ENCODE data around the gene MCM9.

DNA sequence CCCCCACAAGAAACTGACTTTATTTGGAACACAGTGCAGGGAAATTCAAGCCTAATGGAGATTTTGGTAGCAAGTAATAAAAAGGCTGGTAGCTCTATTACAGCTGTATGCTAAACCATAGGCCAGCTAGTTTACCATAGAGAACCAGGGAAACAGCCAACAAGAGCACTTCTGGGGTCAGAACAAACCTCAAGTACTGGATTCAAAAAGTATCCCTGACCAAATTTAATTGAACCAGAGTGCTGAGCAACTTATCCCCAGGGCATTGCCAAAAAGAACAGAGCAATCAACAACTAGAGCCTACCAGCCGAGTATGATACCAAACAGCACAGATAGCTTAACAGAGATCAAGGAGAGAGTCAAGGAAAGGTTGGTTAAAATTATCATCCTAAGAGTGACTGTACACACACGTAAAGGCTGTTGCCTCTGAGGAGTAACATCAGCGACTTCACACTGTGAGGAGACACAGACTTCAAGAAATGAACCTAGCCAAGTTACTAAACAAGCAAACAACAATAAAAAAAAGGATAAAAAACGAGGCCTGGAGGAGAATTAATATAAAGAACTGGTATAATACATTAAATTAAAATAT is 52.5 kb downstream of the MCM9 start:
- no peak for TF ChIP-seq CTCF (conservative IDR thresholded peaks at IDR 0.05; ENCODE audit: low read depth, low read length)
- TF ChIP-seq POLR2A (IDR thresholded peaks at IDR 0.05; ENCODE audit: low read depth, low read length) = no peak
- TF ChIP-seq, protein P1, sequence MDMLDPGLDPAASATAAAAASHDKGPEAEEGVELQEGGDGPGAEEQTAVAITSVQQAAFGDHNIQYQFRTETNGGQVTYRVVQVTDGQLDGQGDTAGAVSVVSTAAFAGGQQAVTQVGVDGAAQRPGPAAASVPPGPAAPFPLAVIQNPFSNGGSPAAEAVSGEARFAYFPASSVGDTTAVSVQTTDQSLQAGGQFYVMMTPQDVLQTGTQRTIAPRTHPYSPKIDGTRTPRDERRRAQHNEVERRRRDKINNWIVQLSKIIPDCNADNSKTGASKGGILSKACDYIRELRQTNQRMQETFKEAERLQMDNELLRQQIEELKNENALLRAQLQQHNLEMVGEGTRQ (IDR thresholded peaks at IDR 0.05; ENCODE audit: low read depth, low read length) = no peak
- TF ChIP-seq RAD21 (IDR thresholded peaks at IDR 0.05; ENCODE audit: low read length) = no peak
- no peak for TF ChIP-seq RFX5 (IDR thresholded peaks at IDR 0.05; ENCODE audit: low read depth, low read length)
- no peak for TF ChIP-seq CEBPB (IDR thresholded peaks at IDR 0.05; ENCODE audit: low read depth, low read length)
- TF ChIP-seq BHLHE40 (IDR thresholded peaks at IDR 0.05; ENCODE audit: low read depth, low read length) = no peak

Measured in IMR-90 (cell line).